GM23248 (cell line): ENCODE data around the gene DOCK6. TPM values are rescaled to one million over a fixed set of nuclear protein-coding genes. Genes with fewer than 3 reads are reported as not detected.

Experiments
- DNase-seq: peaks from one replicate; pipeline ENCODE4 v3.0.0-alpha.2; 2015
- H2AFZ ChIP-seq: fragments of 200-600 bp; sonication (generic); 2 replicates; pipeline ENCODE4 v1.6.1; 2016; ENCODE audit warnings: antibody characterized with exemption
- H3F3A ChIP-seq: fragments of 200-600 bp; sonication (generic); 2 replicates; pipeline ENCODE4 v1.6.1; 2016; ENCODE audit warnings: mild to moderate bottlenecking, antibody characterized with exemption, mixed run types; ENCODE audit not compliant: insufficient read depth
- H3K27ac ChIP-seq: fragments of 200-600 bp; sonication (generic); 2 replicates; pipeline ENCODE4 v1.5.1; 2016; ENCODE audit warnings: mild to moderate bottlenecking
- H3K27me3 ChIP-seq: fragments of 200-600 bp; sonication (generic); replicated peaks from 2 replicates; pipeline ENCODE4 v1.6.1; 2016; ENCODE audit warnings: mild to moderate bottlenecking; ENCODE audit not compliant: insufficient read depth
- H3K36me3 ChIP-seq: fragments of 200-600 bp; sonication (generic); 2 replicates; pipeline ENCODE4 v1.6.1; 2016; ENCODE audit warnings: low read depth, mild to moderate bottlenecking
- H3K4me1 ChIP-seq: fragments of 200-600 bp; sonication (generic); 2 replicates; pipeline ENCODE4 v1.6.1; 2016; ENCODE audit warnings: mild to moderate bottlenecking; ENCODE audit not compliant: insufficient read depth
- H3K4me2 ChIP-seq: fragments of 200-600 bp; sonication (generic); one replicate; pipeline ENCODE4 v1.6.1; 2016; ENCODE audit warnings: mild to moderate bottlenecking; ENCODE audit not compliant: unreplicated experiment
- H3K4me3 ChIP-seq: fragments of 200-600 bp; sonication (generic); 2 replicates; pipeline ENCODE4 v1.5.1; 2016; ENCODE audit warnings: mild to moderate bottlenecking
- H3K79me2 ChIP-seq: fragments of 200-600 bp; sonication (generic); 2 replicates; pipeline ENCODE4 v1.6.1; 2016; ENCODE audit warnings: mild to moderate bottlenecking; ENCODE audit not compliant: insufficient read depth
- H3K9ac ChIP-seq: fragments of 200-600 bp; sonication (generic); 2 replicates; pipeline ENCODE4 v1.6.1; 2016; ENCODE audit warnings: mild to moderate bottlenecking
- H3K9me2 ChIP-seq: fragments of 200-600 bp; sonication (generic); 2 replicates; pipeline ENCODE4 v1.6.1; 2016; ENCODE audit warnings: mixed run types, mild to moderate bottlenecking, moderate library complexity; ENCODE audit not compliant: insufficient read depth
- H3K9me3 ChIP-seq: fragments of 200-600 bp; sonication (generic); one replicate; pipeline ENCODE4 v1.6.1; 2017; ENCODE audit warnings: low read depth
- H4K20me1 ChIP-seq: fragments of 200-600 bp; sonication (generic); 2 replicates; pipeline ENCODE4 v1.6.0; 2016; ENCODE audit not compliant: insufficient read depth
- EZH2 ChIP-seq: fragments of 200-600 bp; sonication (generic); IDR thresholded peaks from 2 replicates; pipeline ENCODE4 v1.6.1; 2018; ENCODE audit warnings: antibody characterized with exemption, mild to moderate bottlenecking; ENCODE audit not compliant: insufficient read depth, poor library complexity, severe bottlenecking
- EZH2phosphoT487 ChIP-seq: fragments of 200-600 bp; sonication (generic); IDR thresholded peaks from 2 replicates; pipeline ENCODE4 v1.6.1; 2018; ENCODE audit warnings: antibody characterized with exemption, moderate library complexity, mild to moderate bottlenecking, low read depth; ENCODE audit not compliant: insufficient read depth
- WGBS, 2 experiments: methylation state at CpG; one replicate each; pipeline ENCODE4 v1.1.6; 2015 to 2017; ENCODE audit warnings: low lambda C conversion rate in 2 of 2, low coverage in 1 of 2; ENCODE audit errors: missing lambda C conversion rate in 2 of 2; 5-methylcytosine and 5-hydroxymethylcytosine counted together
- in situ Hi-C: fragments of 300-500 bp; cut with MboI; formaldehyde crosslinking; loops from 2 replicates; pipeline ENCODE4 v1.15.0; 2020
- polyA plus RNA-seq: library from polyadenylated mRNA; unstranded; fragments of >200 nt; fragmentation: Nextera tagmentation; extraction: Ambion mirVana; gene quantifications from 2 replicates; pipeline ENCODE4 v1.2.1, GENCODE V29; 2016
- total RNA-seq: library from RNA; depleted of rRNA; stranded (reverse); fragments of >200 nt; shearing (Covaris generic); gene quantifications from 2 replicates; pipeline ENCODE4 v1.2.3, GENCODE V29; 2014

DOCK6 gene
- total and polyA plus RNA-seq, 2 experiments from 2014 or later = 10.7 to 11.8 TPM

- Histone ChIP-seq H3K9me2 (no peaks in the 10 kb centered on the region), H4K20me1 (no peaks in the 10 kb centered on the region), H3K9ac (no peak overlapping the region), H3K79me2 (peaks cover 28% of the 10 kb centered on the region), H3K27me3 (no peaks in the 10 kb centered on the region), H3K4me3 (no peak overlapping the region), H3K27ac (no peak overlapping the region), H3F3A (peaks cover 9% of the 10 kb centered on the region), H3K4me1 (peaks cover 14% of the 10 kb centered on the region), H2AFZ (no peak overlapping the region), H3K36me3 (no peaks in the 10 kb centered on the region), H3K4me2 (no peak overlapping the region), H3K9me3 (no peaks in the 10 kb centered on the region)
- no peak for DNase-seq
- WGBS, 2 experiments = 63 to 68% methylated on average over 5 of the region's 5 CpGs
- TF ChIP-seq EZH2phosphoT487 = no peak
- TF ChIP-seq EZH2 = no peak
- in situ Hi-C loops = no loop called here
These were observed 62.8 kb downstream of the DOCK6 start for GRCh38 chr19:11199517-11199916.

GRCh38 chr19:11198769-11199424 lies 63.4 kb downstream of the DOCK6 start:
- H3K36me3 ChIP-seq = no peaks in the 10 kb centered on the region
- no peak for DNase-seq
- H3K4me2 ChIP-seq = no peak overlapping the region
- 63 to 65% methylated on average over 7 of the region's 7 CpGs for WGBS, 2 experiments
- H3K27me3 ChIP-seq = no peaks in the 10 kb centered on the region
- H3K4me1 ChIP-seq = peaks cover 14% of the 10 kb centered on the region
- H3K9me2 ChIP-seq = no peaks in the 10 kb centered on the region
- no peak overlapping the region for H3K9ac ChIP-seq
- H2AFZ ChIP-seq = no peak overlapping the region
- no peaks in the 10 kb centered on the region for H4K20me1 ChIP-seq
- in situ Hi-C loops = no loop called here
- peaks cover 5% of the 10 kb centered on the region; the same call in 1 of the 2 replicates for H3F3A ChIP-seq
- no peaks in the 10 kb centered on the region for H3K9me3 ChIP-seq
- H3K27ac ChIP-seq = peak overlapping the region; percentile 40; the same call in 1 of the 2 replicates
- H3K79me2 ChIP-seq = peaks cover 34% of the 10 kb centered on the region
- TF ChIP-seq EZH2 (no peak), EZH2phosphoT487 (no peak)
- H3K4me3 ChIP-seq = no peak overlapping the region

- DNase-seq = no peak
- TF ChIP-seq EZH2phosphoT487 (no peak), EZH2 (no peak)
- Histone ChIP-seq H3K9me2 (no peaks in the 10 kb centered on the region), H3K9me3 (no peaks in the 10 kb centered on the region), H3K4me1 (peaks cover 9% of the 10 kb centered on the region), H3K4me3 (peak overlapping the region; percentile 90), H3K79me2 (peaks cover 41% of the 10 kb centered on the region), H3K27ac (peak overlapping the region; percentile 40), H3K4me2 (peak overlapping the region; percentile 69), H3F3A (peaks cover 5% of the 10 kb centered on the region; the same call in 1 of the 2 replicates), H3K27me3 (no peaks in the 10 kb centered on the region), H3K36me3 (no peaks in the 10 kb centered on the region), H3K9ac (peak overlapping the region; percentile 90), H4K20me1 (no peaks in the 10 kb centered on the region), H2AFZ (peak overlapping the region; percentile 72; the same call in 1 of the 2 replicates)
- WGBS, 2 experiments = 59 to 67% methylated on average over 6 to 7 of the region's 7 CpGs
- in situ Hi-C loops = no loop called here
These were observed 64.2 kb downstream of the DOCK6 start for GRCh38 chr19:11198175-11198534.

GRCh38 chr19:11197291-11198174 lies 64.8 kb downstream of the DOCK6 start, which contains the start of gene KANK2:
Gene KANK2 (minus strand): TSS chr19:11197545. CDS start chr19:11194511, 3,034 bp downstream.
- peak; percentile 90 for DNase-seq
- H3K9me2 ChIP-seq = no peaks in the 10 kb centered on the region
- WGBS, 2 experiments = 2 to 6% methylated on average over 24 to 66 of the region's 78 CpGs
- no peaks in the 10 kb centered on the region for H4K20me1 ChIP-seq
- no peaks in the 10 kb centered on the region for H3K9me3 ChIP-seq
- H3K9ac ChIP-seq = peak within 1 kb of the TSS; percentile 90
- H3K79me2 ChIP-seq = peaks cover 48% of the 10 kb centered on the region
- in situ Hi-C loops = no loop called here
- peak within 1 kb of the TSS; percentile 90 for H3K4me3 ChIP-seq
- H3K27ac ChIP-seq = peak within 1 kb of the TSS; percentile 56
- H3K4me1 ChIP-seq = peaks cover 6% of the 10 kb centered on the region; the same call in 1 of the 2 replicates
- H3K27me3 ChIP-seq = no peaks in the 10 kb centered on the region
- H3K36me3 ChIP-seq = no peaks in the 10 kb centered on the region
- peak within 1 kb of the TSS; percentile 72; the same call in 1 of the 2 replicates for H2AFZ ChIP-seq
- no peak for TF ChIP-seq EZH2phosphoT487
- TF ChIP-seq EZH2 = no peak
- peaks cover 5% of the 10 kb centered on the region; the same call in 1 of the 2 replicates for H3F3A ChIP-seq
- H3K4me2 ChIP-seq = peak within 1 kb of the TSS; percentile 75
